Panc1 (cell line): ENCODE results near the gene TRABD2B. TPM values are rescaled to one million over a fixed set of nuclear protein-coding genes. Genes with fewer than 3 reads are reported as not detected.

Experiments used
- ATAC-seq: fragments of 200-7000 bp; cut with Tn5 transposase; 2 replicates; pipeline ENCODE4 v1.9.1; 2020; ENCODE audit warnings: mild to moderate bottlenecking, moderate library complexity
- BruUV-seq: library from RNA; stranded (reverse); fragments of 400-500 nt; replicated peaks from 2 replicates; lab custom pipeline; 2021; lab: Mats Ljungman, UMichigan
- CTCF ChIA-PET: fragments of 300-600 bp; sonication (Branson Sonifier 250); formaldehyde crosslinking; loops from one replicate; lab custom pipeline; 2022; ENCODE audit warnings: antibody characterized with exemption; lab: Charles Lee
- POLR2A ChIA-PET: fragments of 300-600 bp; sonication (Branson Sonifier 250); formaldehyde crosslinking; loops from one replicate; lab custom pipeline; 2022; ENCODE audit warnings: antibody characterized with exemption; lab: Charles Lee
- DNase-seq: peaks from one replicate; pipeline ENCODE4 v3.0.0-alpha.2; 2010; ENCODE audit warnings: low read depth, low spot score
- H3K27ac ChIP-seq: 2 replicates; pipeline ENCODE4 v1.5.1; 2011; ENCODE audit warnings: mild to moderate bottlenecking, low read length, inconsistent platforms
- H3K27me3 ChIP-seq: fragments of 200-500 bp; sonication (Bioruptor generic); 2 replicates; pipeline ENCODE4 v1.6.0; 2014; ENCODE audit warnings: low read length, inconsistent platforms; ENCODE audit not compliant: control insufficient read depth, insufficient read depth
- H3K36me3 ChIP-seq: fragments of 200-500 bp; sonication (Bioruptor generic); 2 replicates; pipeline ENCODE4 v1.5.1; 2014; ENCODE audit warnings: inconsistent platforms, mild to moderate bottlenecking, low read length, moderate library complexity; ENCODE audit not compliant: control insufficient read depth, insufficient read depth
- H3K4me1 ChIP-seq: 2 replicates; pipeline ENCODE4 v1.5.1; 2011; ENCODE audit warnings: inconsistent platforms, mild to moderate bottlenecking, low read length, moderate library complexity; ENCODE audit not compliant: control insufficient read depth, insufficient read depth
- H3K4me3 ChIP-seq, 2 experiments: 2 replicates each; pipeline ENCODE4 v1.5.1; 2011 to 2012; ENCODE audit warnings: low read depth in 2 of 2, low read length in 2 of 2, mild to moderate bottlenecking in 2 of 2, inconsistent platforms in 1 of 2, moderate library complexity in 1 of 2
- H3K9me3 ChIP-seq: fragments of 200-500 bp; sonication (Bioruptor generic); 2 replicates; pipeline ENCODE4 v1.5.1; 2014; ENCODE audit warnings: low read depth, mild to moderate bottlenecking, inconsistent platforms, low read length, moderate library complexity; ENCODE audit not compliant: control insufficient read depth, insufficient read depth
- CTCF ChIP-seq: fragments of 450-650 bp; IDR thresholded peaks from 2 replicates; pipeline ENCODE4 v1.5.1; 2017; ENCODE audit warnings: mild to moderate bottlenecking
- POLR2AphosphoS5 ChIP-seq: IDR thresholded peaks from 2 replicates; pipeline ENCODE4 v1.6.1; 2012; ENCODE audit warnings: mild to moderate bottlenecking, low read depth, low read length, moderate library complexity
- REST ChIP-seq, 2 experiments: IDR thresholded peaks; 2 replicates each; pipeline ENCODE4 v1.6.1; 2011 to 2012; ENCODE audit warnings: low read depth in 2 of 2, control low read depth in 1 of 2, low read length in 1 of 2, mild to moderate bottlenecking in 1 of 2, moderate library complexity in 1 of 2; ENCODE audit not compliant: insufficient read depth in 1 of 2
- SIN3A ChIP-seq: IDR thresholded peaks from 2 replicates; pipeline ENCODE4 v1.6.1; 2012; ENCODE audit warnings: low read depth, mild to moderate bottlenecking, low read length, moderate library complexity, borderline replicate concordance; ENCODE audit not compliant: insufficient read depth
- TCF7L2 ChIP-seq: IDR thresholded peaks from 2 replicates; pipeline ENCODE4 v1.6.1; 2011; ENCODE audit warnings: mild to moderate bottlenecking, low read depth, low read length, inconsistent platforms
- in situ Hi-C: cut with HindIII; loops from 2 replicates; pipeline ENCODE4 v1.10.0; 2016; ENCODE audit warnings: low sequenced_read_pairs, low pct_unique_long_range_greater_than_20kb
- intact Hi-C: fragments of 100-400 bp; cut with micrococcal nuclease; formaldehyde crosslinking; loops from one replicate; pipeline ENCODE4 v1.10.0; 2022; ENCODE audit not compliant: unreplicated experiment
- total RNA-seq: library from RNA; stranded (reverse); gene quantifications from one replicate; pipeline ENCODE4 v1.2.1, GENCODE V29; 2021; ENCODE audit not compliant: unreplicated experiment

Gene TRABD2B
- total RNA-seq, 1 experiment from 2014 or later = not detected

- H3K27ac ChIP-seq = no peak overlapping the region
- BruUV-seq = no TSS peak
- H3K27me3 ChIP-seq = peaks cover 2% of the 10 kb centered on the region; the same call in 1 of the 2 replicates
- no peaks in the 10 kb centered on the region for H3K4me1 ChIP-seq
- ChIA-PET POLR2A (no interaction called here), CTCF (no interaction called here)
- DNase-seq = no peak
- H3K4me3 ChIP-seq = no peak overlapping the region
- intact Hi-C loops = no loop called here
- no peak for ATAC-seq
- in situ Hi-C loops = no loop called here
- H3K36me3 ChIP-seq = no peaks in the 10 kb centered on the region
- H3K9me3 ChIP-seq = no peaks in the 10 kb centered on the region
- no peak for TF ChIP-seq REST (IDR thresholded peaks at IDR 0.05; ENCODE audit: insufficient read depth in 1 of 2, low read depth in 2 of 2, low read length in 1 of 2)
Measured at GRCh38 chr1:47827109-47827508, 170.1 kb downstream of the TRABD2B start.

- intact Hi-C loops (no loop called here), in situ Hi-C loops (no loop called here)
- TF ChIP-seq CTCF (no peak), REST (IDR thresholded peaks at IDR 0.05; ENCODE audit: insufficient read depth in 1 of 2, low read depth in 2 of 2, low read length in 1 of 2) (no peak), POLR2AphosphoS5 (no peak), TCF7L2 (no peak), SIN3A (no peak)
- CTCF ChIA-PET = no interaction called here
- H3K27me3 ChIP-seq = no peaks in the 10 kb centered on the region
- no peaks in the 10 kb centered on the region for H3K36me3 ChIP-seq
- DNase-seq (no peak), ATAC-seq (no peak)
- H3K4me1 ChIP-seq = no peaks in the 10 kb centered on the region
- no peak overlapping the region for H3K4me3 ChIP-seq
- no TSS peak for BruUV-seq
- H3K27ac ChIP-seq = no peak overlapping the region
- POLR2A ChIA-PET = no interaction called here
- no peaks in the 10 kb centered on the region for H3K9me3 ChIP-seq
Measured at GRCh38 chr1:47824716-47825115, 172.5 kb downstream of the TRABD2B start.
